HG02852 (cell line): ENCODE results near the gene UBE2E1.
A peak's percentile ranks its signal among the peaks of the same experiment; 100 is the strongest.
"Not testable (repeated sequence)": the region's sequence is repeated elsewhere in the genome, so short reads cannot be mapped to it uniquely, and the experiment has no call there.

Experiments
- ATAC-seq: cut with Tn5 transposase; IDR thresholded peaks from one replicate; pipeline ENCODE4 v1.9.1; 2021; ENCODE audit warnings: mild to moderate bottlenecking, moderate library complexity; ENCODE audit not compliant: unreplicated experiment

The UBE2E1 gene

DNA sequence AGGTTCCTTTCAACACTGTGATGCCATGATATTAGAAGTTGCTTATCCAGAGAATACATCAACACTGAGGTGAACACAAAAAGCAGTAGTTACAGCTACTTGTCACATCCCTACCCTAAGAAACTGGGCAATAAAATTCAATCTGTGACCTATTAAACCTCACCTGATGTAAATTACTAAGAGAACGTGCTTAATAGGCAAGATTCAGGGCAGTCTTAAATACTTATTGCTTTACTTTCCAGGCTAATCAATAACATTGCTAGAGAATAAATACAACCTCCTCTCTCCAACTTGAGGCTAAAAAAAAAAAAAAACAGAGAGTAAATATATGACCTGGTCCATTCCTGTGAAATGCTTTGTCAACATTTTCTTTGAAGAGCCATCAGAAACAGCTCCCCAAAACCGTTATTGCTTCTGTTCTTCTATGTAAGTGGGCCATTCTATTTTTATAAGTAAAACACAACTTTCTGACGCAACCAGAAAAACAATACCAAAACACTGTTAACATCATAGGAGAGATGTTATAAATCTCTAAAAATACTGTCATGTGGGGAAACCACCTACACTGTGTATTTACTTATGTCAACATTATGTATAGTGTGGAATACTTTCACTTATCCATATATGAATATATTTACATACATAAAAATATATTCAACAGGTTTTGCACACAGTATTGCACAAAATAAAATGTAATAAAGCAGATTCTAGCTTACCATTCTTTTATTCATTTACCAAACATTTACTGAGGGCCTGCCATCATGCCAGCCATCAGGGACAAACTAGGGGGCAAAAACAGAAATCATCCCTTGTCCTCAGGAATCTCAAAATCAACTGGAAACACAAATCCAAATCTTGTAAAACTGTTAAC, 108.4 kb downstream of the UBE2E1 start:
- no peak for ATAC-seq

- no peak for ATAC-seq
Observed at GRCh38 chr3:23915537-23916108, 109.9 kb downstream of the UBE2E1 start.

- ATAC-seq, result peak; percentile 39
Observed at GRCh38 chr3:23916152-23916885, 110.6 kb downstream of the UBE2E1 start.

- ATAC-seq, result peak; percentile 90
Observed at GRCh38 chr3:23916886-23917678, 111.3 kb downstream of the UBE2E1 start, which contains the start of the genes NKIRAS1 and RPL15. Gene NKIRAS1, minus strand, starts transcription at chr3:23916990. Its CDS starts 6,086 bp downstream, at chr3:23910904. Gene RPL15, plus strand, starts transcription at chr3:23917132. Its CDS starts 728 bp downstream, at chr3:23917860.

- not testable (repeated sequence) for ATAC-seq
Observed at GRCh38 chr3:23917679-23918303, 112.0 kb downstream of the UBE2E1 start.

- ATAC-seq, result not testable (repeated sequence)
Observed at GRCh38 chr3:23918331-23918730, 112.6 kb downstream of the UBE2E1 start.

DNA sequence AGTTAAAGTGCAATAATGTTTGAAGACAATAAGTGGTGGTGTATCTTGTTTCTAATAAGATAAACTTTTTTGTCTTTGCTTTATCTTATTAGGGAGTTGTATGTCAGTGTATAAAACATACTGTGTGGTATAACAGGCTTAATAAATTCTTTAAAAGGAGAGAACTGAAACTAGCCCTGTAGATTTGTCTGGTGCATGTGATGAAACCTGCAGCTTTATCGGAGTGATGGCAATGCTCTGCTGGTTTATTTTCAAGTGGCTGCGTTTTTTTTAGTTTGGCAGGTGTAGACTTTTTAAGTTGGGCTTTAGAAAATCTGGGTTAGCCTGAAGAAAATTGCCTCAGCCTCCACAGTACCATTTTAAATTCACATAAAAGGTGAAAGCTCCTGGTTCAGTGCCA, 113.9 kb downstream of the UBE2E1 start:
- ATAC-seq, result no peak

DNA sequence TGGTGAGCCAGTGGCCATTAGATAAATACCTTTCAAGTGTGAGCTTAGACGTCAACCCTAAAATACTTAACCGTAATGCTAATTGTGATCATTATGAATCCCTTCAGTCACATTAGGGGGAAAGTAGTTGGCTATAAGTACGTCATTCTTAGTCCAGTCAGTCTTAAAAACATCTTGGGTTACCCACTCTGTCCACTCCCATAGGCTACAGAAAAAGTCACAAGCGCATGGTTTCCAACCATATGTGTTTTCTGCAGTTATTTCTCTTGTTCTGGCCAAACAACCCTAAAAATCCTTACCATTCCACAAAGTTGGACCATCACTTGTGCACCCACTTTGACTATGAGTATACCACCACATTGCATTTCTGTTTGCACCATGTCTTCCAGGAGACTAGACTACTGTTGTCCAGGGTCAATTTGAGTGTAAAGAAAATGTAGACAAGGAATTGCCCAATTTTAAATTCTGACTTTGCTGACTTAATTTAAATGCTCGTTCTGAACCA, 114.4 kb downstream of the UBE2E1 start:
- no peak for ATAC-seq

GRCh38 chr3:23921052-23921511, 115.3 kb downstream of the UBE2E1 start:
- ATAC-seq, result no peak

GRCh38 chr3:23923786-23924185, 118.0 kb downstream of the UBE2E1 start:
- ATAC-seq, result no peak

DNA sequence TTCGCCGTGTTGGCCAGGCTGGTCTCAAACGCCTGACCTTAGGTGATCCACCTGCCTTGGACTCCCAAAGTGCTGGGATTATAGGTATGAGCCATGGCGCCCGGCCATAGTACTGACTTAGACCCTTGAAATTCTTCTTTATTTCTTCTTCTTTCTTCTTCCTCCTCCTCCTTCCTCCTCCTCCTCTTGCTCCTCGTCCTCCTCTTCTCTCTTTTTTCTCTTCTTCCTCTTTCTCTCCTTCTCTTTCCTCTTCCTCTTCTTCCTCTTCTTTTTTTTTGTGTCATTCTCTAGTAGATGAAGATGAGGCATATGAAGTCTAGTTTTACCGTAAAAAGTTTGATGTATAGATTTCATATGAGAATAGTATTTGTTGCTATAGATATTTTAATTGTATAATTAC, 120.5 kb downstream of the UBE2E1 start:
- ATAC-seq, result no peak

DNA sequence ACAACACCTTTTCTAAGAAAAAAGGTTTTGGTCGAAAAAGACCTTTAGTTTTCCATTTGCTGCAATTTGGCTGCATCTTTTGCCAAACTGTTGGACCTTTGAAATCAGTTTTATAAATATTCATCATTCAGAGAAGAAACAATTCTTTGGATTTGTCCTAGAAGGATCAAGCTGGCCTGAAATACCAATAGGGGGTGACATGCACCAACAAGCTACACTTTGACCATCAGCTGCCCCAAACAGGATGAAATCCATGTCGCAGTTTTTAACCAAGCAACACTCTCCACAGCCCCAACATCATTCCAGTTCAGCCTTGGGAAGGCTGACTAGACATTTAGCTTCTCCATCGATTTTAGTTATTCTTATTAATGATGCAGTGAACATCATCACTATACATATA, 121.0 kb downstream of the UBE2E1 start:
- no peak for ATAC-seq

- no peak for ATAC-seq
Observed at GRCh38 chr3:23928524-23928923, 122.8 kb downstream of the UBE2E1 start.

DNA sequence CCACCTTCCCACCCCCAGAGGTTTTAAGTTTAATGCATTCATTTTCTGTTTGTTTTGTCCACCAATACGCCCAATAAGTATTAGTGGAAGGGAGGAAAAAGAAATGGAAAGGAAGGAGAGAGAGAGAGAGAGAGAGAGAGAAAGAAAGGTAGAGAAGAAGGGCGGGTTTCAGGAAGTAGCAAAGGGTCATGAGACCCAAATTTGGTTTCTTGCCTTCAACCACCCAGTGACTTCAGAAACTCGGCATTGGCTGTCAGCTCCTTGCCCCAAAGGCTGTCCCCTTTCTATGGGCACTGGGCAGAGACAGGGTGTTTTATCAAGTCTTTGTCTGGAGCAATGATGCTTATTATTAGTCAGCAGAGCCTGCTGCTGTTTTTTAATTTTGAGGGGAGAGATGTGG, 125.8 kb downstream of the UBE2E1 start:
- no peak for ATAC-seq

- ATAC-seq, result no peak
Observed at GRCh38 chr3:23932571-23932970, 126.8 kb downstream of the UBE2E1 start.

- no peak for ATAC-seq
Observed at GRCh38 chr3:23934253-23934652, 128.5 kb downstream of the UBE2E1 start.

GRCh38 chr3:23937296-23937695, 131.5 kb downstream of the UBE2E1 start:
- ATAC-seq, result no peak

DNA sequence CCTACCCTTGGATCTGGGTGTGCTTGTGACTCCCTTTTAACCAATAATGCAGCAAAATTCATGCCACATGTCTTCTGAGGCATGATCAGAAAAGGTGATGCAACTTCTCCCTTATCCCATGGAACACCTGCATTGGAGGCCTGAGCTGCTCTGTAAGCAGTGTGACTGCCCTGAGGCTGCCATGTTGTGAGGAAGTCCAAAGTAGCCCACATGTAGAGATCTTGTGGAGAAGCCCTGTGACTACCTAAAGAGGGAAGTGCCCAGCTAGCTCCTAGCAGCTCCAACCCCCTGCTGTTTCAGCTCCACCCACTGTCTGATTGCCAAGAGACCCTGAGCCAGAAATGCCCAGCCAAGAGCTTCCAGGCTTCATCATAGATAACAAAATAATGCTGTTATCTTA, 132.9 kb downstream of the UBE2E1 start:
- no peak for ATAC-seq

DNA sequence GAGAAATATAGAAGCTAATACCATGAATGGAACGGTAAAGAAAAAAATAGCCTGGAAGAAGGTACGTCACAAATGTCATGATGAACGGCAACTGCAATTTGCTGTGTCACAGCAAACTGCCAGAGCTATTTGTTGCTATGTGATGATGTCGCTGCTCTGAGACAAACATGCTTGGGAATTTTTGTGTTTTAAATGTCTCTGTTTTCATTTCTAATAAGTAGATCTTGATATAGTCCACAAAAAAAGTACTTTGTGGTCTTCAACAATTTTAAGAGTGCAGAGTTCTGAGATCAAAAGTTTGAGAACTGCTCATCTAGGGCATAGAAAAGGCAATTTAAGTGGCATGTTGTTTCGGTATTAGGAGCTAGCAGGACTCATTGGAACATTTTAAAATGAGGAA, 135.0 kb downstream of the UBE2E1 start:
- no peak for ATAC-seq
